Right ventricle myocardium inferior (tissue), 1 donor: ENCODE data around the gene COL23A1. TPM values are rescaled to one million over a fixed set of nuclear protein-coding genes. Genes with fewer than 3 reads are reported as not detected.
A peak's percentile ranks its signal among the peaks of the same experiment; 100 is the strongest.

Source experiments
- ATAC-seq: fragments of 200-7000 bp; cut with Tn5 transposase; one replicate; pipeline ENCODE4 v1.9.1; 2020; ENCODE audit warnings: mild to moderate bottlenecking, moderate library complexity
- DNase-seq: peaks from one replicate; pipeline ENCODE4 v3.0.0; 2021; ENCODE audit errors: missing footprints
- intact Hi-C: fragments of 100-400 bp; cut with DNase I; formaldehyde crosslinking; loops from one replicate; pipeline ENCODE4 v1.11.0; 2022
- total RNA-seq: library from RNA; stranded (reverse); fragmentation: NEBNext Ultra II Directional; extraction: Animal tissue kit (Norgen Biotek cat#: 25700); gene quantifications from one replicate; pipeline ENCODE4 v1.2.1, GENCODE V29; 2021
- donor health status: DM: no; HTN: yes; CAD: no; lungs with severe emphysema.

COL23A1 gene
- total RNA-seq, 1 donor from 2014 or later: 22.5 TPM

DNA sequence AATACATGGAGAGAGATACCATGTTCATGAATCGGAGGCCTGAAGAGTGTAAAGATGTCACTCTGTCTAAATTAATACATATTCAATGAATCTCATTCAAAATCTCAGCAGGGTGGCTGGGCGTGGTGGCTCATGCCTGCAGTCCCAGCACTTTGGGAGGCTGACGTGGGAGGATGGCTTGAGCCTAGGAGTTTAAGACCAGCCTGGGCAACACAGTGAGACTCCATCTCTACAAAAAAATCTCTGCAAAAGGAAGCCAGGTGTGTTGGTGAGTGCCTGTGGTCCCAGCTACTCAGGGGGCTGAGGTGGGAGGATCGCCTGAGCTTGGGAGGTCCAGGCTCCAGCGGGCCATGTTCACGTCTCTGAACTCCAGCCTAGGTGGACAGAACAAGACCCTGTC is 49.7 kb downstream of the COL23A1 start:
- intact Hi-C loops: no loop called here
- DNase-seq (no peak), ATAC-seq (no peak)

DNA sequence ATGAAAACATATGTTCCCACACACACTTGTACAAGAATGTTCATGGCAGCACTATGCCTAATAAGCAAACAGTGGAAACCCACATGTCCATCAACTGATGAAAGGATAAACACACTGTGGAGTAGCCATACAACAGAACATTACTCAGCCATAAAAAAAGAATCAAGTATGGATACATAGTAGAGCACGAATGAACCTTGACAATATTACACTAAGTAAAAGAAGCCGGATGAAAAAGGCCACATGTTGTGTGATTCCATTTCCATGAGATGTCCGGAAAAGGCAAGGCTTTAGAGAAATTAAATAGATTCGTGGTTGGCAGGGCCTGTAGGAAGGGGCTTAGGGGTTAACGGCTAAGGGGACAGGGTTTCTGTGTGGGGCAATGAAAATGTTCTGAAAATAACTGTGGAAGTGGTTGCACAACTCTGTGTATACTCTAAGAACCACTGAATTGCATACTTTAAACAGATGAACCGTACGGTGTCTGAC is 51.4 kb downstream of the COL23A1 start:
- DNase-seq: no peak
- ATAC-seq: no peak
- intact Hi-C loops: no loop called here

DNA sequence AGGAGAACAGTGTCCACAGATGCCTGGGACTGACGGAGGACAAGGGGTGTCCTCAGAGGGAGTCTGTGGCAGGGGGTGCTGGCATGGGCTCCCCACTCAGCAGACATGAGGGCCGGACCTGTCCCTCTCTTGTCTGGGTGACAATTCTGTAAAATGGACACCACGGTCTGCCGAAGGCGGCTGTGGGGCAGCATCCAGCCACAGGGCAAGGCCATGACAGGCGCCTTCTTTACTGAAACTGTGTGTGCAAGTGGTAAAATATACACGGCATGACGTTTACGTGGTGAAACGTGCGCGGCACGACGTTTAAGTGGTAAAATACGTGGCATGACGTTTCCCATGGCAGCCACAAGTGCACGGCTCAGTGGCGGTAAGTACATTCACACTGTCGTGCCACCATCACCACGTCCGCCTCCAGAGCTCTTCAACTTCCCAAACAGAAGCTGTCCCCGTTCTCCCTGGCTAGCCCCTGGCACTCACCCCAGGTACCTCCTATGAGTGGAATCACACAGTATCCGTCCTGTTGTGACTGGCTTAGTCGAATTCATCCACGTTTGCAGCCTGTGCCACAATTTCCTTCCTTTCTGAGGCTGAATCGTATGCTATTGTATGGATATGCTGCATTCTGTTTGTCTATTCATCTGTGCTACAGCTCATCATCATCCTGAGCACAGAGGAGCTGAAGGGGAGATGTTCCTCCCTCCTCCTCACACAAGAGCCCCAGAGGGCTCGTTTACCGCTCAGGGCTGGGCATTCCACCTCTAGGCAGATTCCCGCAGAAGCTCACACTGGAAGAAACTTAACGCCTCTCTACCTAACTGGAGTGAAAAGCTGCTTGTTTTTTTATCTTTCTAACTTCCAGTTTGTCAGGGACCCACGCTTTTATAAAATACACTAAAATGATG is 52.5 kb downstream of the COL23A1 start:
- ATAC-seq: no peak
- intact Hi-C loops: no loop called here
- DNase-seq: no peak

DNA sequence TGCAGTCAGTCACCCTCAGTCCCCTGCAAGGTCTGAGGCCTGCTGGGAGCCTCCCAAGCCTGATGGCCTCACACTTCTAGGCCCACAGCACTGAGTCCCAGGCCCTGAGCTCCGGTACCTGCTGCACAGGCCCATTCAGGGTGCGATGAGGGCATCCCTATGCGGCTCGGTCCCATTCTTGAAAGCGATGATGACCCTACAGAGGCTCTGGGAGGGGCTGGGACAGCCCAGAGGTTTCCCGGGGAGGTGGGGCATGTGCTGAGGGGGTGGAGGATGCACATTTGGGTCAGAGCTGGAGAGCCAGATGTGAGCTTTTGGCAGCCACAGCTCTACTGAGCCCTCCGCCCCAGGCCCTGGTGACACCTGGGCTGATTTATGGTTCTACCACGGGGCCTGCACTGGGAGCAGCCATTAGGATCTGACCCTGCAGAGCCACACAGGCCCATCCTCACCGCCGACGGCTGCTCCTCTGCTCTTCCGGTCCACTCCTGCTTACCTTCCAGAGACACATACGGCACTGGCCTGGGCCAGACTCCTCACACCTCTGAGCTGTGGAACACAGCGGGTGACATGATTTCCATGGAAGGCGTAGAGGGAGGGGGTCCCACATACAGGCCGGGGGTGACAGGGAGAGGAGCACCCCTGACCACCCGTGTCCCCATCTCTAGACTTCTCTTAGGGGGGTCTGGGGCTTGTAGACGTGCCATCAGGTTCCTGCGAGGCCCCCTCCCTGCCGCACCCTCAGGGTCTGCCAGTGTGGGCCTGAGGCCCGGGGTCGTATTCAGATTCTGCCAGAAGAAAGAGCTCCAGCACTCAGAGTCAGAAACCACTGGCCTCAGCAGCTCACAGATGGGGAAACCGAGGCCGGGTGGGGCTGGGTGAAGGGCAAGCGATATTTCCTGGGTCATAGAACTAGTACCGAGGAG is 53.4 kb downstream of the COL23A1 start:
- DNase-seq: no peak
- ATAC-seq: no peak
- intact Hi-C loops: no loop called here

DNA sequence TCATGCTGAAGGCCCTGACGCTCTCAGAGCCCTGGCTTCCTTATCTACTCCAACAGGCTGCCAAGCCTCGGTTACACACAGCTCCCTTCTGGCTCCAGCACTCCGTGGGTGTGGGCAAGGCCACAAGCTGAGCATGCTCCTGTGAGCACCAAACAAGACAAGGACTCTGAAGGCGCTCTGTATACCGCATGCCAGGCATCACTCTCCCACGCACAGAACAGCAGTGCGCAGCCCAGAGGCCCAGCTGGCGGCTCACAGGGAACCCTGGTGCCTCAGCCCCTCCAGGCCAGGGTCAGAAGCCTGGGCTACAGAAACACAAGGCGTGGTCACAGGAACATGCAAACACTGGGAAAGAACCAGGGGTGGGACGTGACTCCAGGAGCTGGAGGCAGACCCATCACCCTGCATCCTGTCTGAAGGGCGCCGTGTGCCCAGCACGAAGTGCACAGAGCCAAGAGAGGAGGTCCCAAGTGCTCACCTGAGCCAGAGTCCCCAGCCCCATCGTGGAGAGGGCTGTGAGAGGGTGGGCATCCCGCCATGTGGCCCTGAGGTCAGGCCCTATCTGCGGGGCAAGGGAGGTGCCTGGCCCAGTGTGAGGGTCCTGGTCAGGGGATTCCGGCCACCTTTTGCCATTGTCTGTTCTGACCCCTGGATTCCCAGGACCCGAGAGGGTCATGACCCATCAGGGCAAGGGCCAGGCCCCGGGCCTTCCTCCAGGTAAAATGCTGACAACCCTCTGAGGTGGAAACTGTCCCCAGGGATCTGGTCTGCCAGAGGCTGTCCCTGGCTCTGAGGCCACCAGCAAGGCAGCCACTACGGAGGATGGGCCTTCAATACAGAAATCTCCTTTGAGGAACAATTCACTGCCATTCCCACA is 54.7 kb downstream of the COL23A1 start:
- DNase-seq: peak; percentile 81
- peak; percentile 94 for ATAC-seq
- intact Hi-C loops: no loop called here

DNA sequence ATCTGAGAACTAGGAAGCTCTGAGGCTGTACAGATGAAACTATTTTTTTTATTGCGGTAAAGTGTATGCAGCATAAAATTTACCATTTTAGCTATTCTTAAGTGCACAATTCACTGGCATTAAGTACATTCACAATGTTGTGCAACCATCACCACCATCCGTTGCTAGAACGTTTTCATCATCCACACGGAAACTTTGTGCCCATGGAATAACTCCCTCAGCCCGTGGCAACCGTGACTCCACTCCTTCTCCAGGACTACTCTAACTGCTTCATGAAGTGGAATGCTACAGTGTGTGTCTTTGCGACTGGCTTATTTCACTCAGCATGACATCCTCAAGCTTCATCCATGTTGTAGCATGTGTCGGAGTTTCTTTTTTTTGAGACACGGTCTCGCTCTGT is 57.1 kb downstream of the COL23A1 start:
- DNase-seq (no peak), ATAC-seq (no peak)
- intact Hi-C loops: no loop called here

DNA sequence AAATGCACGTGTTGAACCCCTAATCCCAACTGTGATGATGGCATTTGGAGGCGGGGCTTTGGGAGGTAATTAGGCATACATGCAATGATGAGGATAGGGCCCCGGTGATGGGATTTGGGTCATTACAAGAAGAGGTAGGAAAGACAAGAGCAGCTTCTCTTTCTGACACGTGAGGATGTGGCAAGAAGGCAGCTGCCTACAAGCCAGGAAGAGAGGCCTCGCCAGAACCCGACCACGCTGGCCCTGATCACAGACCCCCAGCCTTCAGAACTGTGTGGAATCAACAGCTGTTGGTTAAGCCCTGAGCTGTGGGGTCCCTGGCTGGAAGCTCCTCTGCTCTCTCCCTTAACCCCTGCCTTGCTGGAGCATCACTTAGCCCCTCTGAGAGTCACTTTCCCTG is 57.5 kb downstream of the COL23A1 start:
- intact Hi-C loops: no loop called here
- no peak for DNase-seq
- no peak for ATAC-seq

DNA sequence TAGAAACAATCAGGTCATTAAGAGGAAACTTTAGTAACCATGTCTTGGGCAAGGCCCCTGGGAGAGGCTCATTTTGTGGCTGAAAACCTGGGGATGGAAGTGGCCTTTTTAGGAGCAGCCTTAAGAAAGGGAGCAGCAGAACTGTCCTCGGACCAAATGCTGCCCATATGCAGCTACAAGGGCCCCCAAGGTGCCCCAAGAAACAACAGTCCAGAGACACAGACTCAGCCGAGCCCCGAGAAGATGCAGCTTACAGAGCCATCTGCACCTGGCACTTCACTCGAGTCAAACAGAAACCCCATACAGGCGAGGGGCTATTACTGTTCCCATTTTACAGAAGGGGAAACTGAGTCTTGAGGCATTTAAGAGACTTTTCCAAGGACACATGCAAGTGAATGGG is 58.0 kb downstream of the COL23A1 start:
- DNase-seq (no peak), ATAC-seq (no peak)
- intact Hi-C loops: no loop called here

DNA sequence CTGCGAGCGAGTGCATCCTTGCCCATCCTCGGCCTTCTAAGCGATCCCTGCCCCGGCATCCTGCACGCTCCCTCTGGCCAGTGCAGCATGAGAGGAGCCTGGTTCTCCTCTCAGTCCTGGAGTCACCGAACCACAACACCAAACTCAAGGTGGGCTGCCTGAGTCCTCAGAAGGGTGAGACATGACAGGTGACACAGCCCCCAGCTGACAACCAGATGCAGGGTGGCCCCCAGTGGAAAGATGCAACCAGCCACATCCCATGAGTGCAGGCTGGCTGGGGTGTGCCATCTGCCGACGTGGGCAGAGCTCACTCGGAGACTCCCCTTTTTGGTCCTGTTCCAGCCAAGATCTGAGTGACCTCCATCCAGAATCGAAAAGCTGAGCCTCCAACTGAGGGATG is 58.4 kb downstream of the COL23A1 start:
- intact Hi-C loops: no loop called here
- DNase-seq (no peak), ATAC-seq (no peak)

DNA sequence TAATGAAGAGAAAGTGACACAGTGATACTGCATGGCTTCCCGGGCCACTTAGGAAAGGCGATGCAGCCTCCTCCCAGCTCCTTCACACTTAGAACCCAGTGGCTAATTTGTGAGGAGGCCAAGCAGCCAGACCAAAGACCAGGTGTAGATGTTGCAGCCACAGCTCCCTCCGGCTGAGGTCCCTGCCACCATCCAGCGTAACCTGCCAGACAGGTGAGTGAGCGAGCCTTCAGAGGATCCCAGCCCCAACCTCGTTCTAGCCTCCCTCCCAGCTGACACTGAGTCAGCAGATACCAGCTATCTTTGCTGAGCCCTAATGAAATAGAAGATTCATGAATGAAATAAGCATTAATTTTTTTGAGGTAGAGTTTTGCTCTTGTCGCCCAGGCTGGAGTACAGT is 59.7 kb downstream of the COL23A1 start:
- ATAC-seq (no peak), DNase-seq (no peak)
- intact Hi-C loops: no loop called here

DNA sequence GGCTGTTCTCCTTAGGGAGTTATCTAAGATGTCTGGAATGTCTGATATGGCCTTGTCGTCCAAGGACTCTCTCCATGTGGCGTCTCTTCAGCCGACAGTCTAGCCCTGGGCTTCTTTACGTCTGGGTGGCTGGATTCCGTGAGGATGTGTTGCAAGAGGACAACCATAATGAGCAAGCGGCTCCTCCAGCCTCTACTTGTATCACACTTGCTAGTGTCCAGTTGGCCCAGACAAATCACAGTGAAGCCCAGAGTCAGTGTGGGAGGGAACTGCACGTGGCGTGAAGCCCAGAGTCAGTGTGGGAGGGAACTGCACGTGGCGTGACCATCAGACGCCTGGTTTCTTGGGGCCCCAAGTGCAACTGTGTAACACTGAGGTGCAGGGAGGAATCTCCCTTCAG is 61.1 kb downstream of the COL23A1 start:
- intact Hi-C loops: no loop called here
- DNase-seq (no peak), ATAC-seq (no peak)

DNA sequence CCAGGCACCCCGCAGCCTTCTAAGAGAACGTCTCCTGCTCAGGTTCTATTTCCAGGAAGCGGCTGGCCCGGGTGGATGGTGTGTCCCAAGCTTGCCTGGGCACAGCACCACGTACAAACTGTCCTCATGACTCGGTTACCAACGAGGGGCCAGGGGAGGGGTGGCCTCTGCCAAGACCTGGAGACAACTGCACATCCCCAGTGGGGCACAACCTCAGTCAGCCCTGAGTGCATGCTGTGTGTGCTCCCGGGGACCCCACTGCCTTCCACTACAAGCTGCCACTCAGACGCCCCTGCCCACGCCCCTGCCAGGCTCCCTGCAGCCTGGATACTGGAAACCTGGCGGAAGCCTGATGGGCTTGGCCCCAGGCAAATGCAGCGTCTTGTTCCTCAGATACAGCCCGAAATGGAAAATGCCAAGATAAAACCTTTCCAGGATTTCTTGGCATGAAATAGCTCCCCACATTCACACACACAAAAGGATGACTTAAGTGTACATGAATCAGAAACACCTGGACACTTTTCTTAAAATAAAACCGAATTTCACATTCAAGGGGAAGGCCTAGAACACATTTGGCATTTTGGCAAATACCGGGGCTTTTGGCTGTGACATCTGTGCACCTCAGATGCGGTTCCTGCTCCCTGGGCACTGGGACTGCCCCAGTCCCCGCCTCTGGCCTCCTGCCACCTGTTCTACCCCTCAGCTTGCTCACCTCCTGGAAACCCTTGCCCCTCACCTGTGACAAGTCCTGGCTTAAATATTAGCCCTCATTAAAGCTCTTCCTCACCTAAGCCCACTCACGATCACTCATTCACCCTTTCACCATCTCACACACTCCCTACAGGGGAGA is 62.5 kb downstream of the COL23A1 start:
- ATAC-seq (peak; percentile 93), DNase-seq (peak; percentile 85)
- intact Hi-C loops: loop anchor here (1.0 kb wide), 2 partner anchors 19 to 66 kb away; no protein-coding TSS in a partner anchor

DNA sequence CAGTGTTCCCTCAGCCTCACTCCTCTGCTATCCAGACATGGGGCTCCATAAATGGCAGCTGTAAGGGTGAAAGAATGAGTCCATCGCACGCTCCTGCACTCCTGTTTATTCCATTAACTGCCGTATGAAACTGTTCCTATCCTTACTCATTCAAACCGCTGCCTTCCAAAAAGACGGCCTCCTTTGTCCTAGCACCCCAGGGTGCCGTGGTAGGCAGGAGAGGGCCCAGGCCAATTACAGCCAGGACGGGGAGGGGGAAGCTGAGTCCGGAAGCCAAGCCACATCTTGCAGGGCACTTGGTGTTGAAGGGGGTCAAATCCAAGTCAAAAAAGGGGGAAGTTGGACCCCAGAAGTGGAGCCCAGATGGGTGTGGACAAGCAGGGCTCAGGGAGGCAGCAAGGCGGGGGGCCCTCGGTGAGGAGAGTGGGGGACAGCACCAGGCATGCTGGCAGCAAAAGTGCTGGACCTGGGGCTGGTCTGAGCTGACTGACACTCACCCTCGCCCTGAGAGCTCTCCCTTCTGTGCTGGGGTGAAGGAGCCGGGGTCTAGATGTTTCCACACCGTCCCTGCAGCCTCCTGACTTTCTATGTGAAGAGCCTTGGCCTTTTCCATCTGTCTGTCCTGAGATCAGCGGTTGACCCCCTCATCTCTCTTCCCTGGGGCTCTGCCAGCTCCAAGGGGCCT is 63.3 kb downstream of the COL23A1 start:
- intact Hi-C loops: loop anchor here (1.0 kb wide), 2 partner anchors 19 to 66 kb away; no protein-coding TSS in a partner anchor
- ATAC-seq: peak; percentile 24

DNA sequence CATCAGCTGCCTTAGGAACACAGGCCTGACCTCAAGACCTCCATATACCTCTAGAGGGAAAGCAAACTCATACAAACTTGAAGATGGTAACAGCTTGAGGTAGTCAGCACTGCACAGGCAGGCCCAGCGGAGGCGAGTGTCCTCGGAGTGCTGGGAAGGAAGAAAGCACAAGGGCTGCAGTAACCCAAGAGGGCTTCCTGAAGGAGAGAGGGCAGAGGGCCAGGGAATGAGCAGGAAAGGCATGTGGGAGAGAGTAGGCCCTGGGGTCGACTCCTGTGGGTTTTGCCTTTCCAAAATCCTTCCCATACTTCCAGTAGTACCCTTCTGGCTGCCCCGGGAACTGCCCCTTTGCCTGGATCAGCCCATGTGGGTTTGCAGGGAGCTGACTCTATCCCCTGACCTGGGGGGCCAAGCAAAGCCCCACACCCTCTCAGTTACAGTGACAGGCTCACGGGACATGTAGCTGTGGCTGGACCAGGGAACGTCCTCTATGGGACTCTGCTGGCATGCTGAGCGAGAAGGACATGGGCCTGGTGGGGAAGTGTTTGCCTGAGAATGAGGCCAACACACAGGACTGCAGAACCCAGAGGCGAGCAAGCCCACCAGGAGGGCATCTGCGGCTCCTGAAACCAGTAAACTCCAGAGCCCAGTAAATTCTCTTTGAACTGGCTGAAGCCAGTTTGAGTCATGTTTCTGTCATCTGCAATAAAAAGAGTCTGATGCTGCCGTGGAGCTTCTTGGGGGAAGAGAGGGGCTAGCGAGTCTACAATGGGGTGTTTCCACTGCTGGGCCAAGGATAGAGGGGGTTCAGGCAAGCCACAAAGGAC is 64.1 kb downstream of the COL23A1 start:
- intact Hi-C loops: no loop called here
- no peak for ATAC-seq
- no peak for DNase-seq

More for the DNA sequence above, 63.3 kb downstream of the COL23A1 start:
- no peak for DNase-seq

DNA sequence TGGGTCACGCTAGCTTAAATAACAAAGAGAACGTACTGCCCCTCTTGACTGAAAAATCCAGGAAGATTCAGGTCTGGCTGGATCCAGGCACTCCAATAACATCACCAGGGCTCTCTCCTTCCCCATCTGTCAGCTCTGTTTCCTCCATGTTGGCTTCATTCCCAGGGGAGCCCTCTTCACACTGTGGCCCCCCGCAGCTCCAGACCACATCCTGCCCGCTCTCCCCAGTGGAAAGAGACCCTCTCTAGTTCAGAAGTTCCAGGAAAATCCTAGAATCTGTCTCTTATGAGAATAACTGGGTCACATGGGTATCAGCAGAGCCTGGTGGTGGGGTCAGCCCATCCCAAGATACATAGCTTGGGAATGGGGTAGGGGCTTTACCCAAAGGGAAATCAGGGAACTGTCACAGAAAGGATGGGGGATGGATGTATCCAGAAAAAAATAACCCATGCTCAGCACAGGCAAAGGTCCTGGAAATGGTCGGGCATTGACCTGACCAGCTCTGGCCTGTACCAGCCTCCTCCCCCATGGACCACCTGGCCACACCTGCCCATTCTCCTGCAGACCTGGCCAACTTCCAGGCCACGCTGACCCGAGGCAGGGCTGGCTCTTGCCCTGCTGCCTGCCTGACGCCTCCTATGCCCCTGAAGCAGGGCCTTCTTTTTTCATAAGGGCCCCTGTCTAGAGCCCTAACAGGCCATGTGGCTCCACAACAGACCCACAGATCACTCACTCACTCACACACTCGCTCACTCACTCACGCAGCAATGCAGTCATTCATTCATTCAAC is 65.9 kb downstream of the COL23A1 start:
- no peak for DNase-seq
- no peak for ATAC-seq
- intact Hi-C loops: no loop called here

DNA sequence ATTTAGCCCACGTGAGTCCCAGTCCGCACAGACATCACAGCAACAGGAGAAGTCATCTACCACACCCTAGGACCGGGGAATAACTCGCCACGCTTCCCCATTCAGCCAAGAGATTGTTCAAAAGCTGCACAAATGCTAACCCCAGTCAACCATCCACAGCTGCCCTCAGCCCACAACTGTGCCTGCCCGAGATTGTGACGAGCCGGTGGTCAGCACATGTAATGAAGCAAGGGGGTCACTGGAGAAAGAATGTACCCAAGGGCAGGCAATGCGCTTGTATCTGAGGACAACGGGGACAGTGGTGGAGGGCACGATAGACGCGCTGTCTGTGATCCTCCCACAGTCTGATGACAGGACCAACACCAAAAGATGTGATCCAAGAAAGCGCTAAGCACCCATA is 67.8 kb downstream of the COL23A1 start:
- intact Hi-C loops: no loop called here
- DNase-seq (no peak), ATAC-seq (no peak)
